GOT3 (cell line): ENCODE results near the gene HSPA2.
"Not testable (repeated sequence)": the region's sequence is repeated elsewhere in the genome, so short reads cannot be mapped to it uniquely, and the experiment has no call there.

Experiments used
- DNase-seq: peaks from one replicate; lab custom pipeline; 2025; ENCODE audit warnings: mixed read lengths; lab: John Stamatoyannopoulos, UW

Gene HSPA2

GRCh38 chr14:64562436-64562835 lies 21.9 kb downstream of the HSPA2 start:
- no peak for DNase-seq

- DNase-seq: no peak
Observed at GRCh38 chr14:64563696-64564095, 23.2 kb downstream of the HSPA2 start.

GRCh38 chr14:64566651-64567122 lies 26.1 kb downstream of the HSPA2 start:
- DNase-seq: no peak

GRCh38 chr14:64569138-64569631 lies 28.6 kb downstream of the HSPA2 start:
- DNase-seq: no peak

GRCh38 chr14:64569646-64570045 lies 29.1 kb downstream of the HSPA2 start:
- DNase-seq: not testable (repeated sequence)

- no peak for DNase-seq
Observed at GRCh38 chr14:64572386-64573104, 32.0 kb downstream of the HSPA2 start.

- DNase-seq: no peak
Observed at GRCh38 chr14:64573109-64573508, 32.6 kb downstream of the HSPA2 start.

- DNase-seq: no peak
Observed at GRCh38 chr14:64574371-64575107, 34.0 kb downstream of the HSPA2 start.

GRCh38 chr14:64577211-64577610 lies 36.7 kb downstream of the HSPA2 start:
- DNase-seq: no peak

GRCh38 chr14:64580467-64580866 lies 39.9 kb downstream of the HSPA2 start:
- DNase-seq: no peak

GRCh38 chr14:64581363-64581762 lies 40.8 kb downstream of the HSPA2 start:
- DNase-seq: no peak

- DNase-seq: no peak
Observed at GRCh38 chr14:64581817-64582216, 41.3 kb downstream of the HSPA2 start.

- DNase-seq: no peak
Observed at GRCh38 chr14:64584190-64584589, 43.6 kb downstream of the HSPA2 start.

- DNase-seq: no peak
Observed at GRCh38 chr14:64591809-64592208, 51.3 kb downstream of the HSPA2 start.
